CD4-positive, alpha-beta T cell treated with Interleukin-17A for 4 hours (primary cell): ENCODE measurements around the gene SLC25A25.
"Not testable (repeated sequence)": the region's sequence is repeated elsewhere in the genome, so short reads cannot be mapped to it uniquely, and the experiment has no call there.

Source experiments
- DNase-seq: peaks from one replicate; pipeline ENCODE4 v3.0.0-alpha.2; 2020; ENCODE audit warnings: mixed read lengths

The SLC25A25 gene

DNA sequence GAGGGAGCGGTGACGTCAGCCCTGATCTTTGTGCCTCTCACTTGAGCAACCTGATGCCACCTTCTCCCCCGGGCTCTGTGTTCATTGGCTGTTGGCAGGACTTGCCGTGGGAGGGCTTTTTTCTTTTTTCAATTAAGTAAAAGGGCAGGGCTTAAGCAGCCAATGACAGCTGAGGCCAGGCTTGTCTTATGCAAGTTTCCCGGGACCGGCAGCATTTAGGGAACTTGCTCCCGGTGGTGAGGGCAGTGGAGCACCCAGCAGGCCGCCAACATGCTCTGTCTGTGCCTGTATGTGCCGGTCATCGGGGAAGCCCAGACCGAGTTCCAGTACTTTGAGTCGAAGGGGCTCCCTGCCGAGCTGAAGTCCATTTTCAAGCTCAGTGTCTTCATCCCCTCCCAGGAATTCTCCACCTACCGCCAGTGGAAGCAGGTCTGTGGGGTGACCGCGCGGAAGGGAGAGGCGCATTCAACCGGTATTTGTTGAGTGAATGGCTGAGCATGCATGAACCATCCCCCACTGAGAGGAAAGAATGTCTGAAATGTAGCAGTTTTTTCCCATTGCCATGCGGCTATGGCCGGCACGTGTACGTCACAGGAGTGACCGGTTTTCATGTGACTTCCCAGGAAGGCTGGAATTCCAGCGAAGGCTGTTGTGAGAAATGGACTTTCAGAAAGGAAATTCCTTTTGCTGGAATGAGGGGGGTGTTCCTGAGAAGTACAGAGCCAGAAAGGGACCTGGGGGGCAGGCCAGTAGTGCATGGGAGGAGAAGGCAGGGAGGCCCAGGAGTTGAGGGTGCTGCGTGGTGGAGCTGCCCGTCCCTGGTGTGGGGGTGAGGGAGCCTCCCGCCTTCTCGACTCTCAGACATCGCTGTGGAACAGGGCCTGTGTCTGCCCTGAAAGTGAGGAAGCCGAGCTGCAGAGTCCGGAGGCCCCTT lies 30.5 kb downstream of the SLC25A25 start:
- peak; percentile 75 for DNase-seq

DNA sequence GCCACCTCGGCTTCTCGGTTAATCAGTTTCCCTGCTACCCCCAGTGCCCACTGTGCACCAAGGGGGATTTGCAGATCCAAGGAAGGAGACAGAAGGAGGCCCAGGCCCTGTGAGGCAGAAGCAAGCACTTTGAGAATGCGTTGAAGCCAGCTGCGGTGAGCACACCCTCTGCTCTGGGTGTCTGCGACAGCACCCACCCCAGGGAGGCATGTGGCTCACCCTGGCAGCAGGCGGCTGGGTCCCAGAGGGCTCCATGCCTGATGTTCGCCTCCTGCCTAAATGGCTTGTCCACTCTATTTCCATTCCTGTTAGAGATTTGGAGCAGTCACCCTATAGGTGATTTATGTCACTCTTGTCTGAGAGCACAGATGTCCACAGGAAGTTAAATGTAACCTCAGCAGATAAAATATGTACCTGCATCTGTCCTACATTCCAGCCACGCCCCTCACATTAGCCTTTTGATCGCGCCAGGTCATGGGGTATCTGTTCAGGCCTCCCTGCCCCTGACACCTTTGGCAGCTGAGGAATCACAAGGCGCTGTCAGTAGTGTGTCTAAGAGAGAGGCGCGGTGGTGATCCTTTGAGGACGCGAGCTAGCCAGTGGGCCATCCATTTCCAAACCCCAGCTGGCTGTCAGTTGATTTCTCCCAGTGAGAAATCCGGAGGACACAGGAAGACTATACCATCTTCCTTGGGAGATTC lies 31.3 kb downstream of the SLC25A25 start:
- DNase-seq = no peak

DNA sequence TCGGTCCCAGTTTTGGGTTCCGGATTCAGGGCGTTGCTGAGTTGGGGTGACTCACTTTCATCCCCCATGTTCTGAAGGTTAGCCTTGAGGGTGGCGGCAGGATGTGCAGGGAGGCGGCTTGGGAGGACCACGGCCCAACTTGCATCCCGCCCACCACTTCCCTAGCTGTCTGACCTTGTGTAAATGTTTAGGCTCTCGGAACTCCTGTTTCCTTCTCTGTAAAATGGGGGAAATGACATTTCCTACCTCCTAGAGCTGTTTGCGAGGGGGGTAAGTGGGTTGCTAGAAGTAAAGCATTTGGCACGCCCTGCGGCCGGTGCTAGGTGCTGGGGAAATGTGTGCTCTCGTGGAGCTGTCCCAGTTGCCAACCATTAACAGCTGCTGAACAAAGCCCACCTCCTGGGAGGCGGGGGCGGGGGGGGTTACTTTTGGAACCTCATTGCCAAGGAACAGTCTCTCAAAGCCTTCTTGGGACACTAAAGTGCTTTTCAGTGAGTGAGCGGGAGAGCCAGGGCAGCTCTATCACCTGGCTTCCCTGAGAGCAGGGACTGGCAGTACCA lies 32.0 kb downstream of the SLC25A25 start:
- DNase-seq = peak; percentile 31

DNA sequence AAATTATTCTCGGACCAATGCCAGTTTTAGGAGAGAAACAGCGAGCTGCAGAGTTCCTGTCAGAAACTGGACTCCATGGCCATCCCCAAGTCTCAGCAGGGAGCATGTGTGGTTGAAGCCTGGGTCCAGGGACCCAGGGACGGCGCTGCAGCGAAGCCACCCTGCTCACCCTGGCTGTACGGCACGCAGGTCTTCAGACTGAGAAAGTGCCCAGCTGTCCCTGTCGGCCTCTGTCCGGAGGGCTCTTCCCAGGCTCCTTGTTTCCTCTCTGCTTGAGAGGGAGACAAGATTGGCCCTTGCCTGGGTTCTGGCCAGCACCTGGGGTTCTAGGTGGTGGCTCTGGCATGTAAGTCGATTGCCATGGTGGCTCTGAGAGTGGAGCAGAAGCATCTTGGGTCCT lies 32.5 kb downstream of the SLC25A25 start:
- no peak for DNase-seq

GRCh38 chr9:128101231-128101661 lies 33.2 kb downstream of the SLC25A25 start:
- no peak for DNase-seq

DNA sequence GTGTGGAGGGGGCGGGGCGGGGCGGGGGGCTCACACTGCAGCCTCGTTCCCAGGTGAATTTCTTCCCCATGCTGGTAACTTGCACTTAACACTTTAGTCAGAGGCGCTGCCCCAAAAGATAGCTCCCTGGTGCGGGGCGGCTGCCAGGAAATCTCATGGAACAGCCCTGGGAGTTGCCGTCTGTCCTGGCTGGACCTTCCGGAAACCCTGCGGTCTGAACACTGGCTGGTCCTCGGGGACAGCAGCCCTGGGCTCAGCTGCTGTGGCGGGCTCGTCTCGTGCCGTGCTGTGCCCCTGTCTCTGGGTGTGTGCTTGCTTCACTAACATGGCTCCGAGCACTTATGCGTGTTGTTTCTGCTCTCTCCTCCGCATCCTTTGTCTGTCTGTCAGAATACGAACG lies 33.7 kb downstream of the SLC25A25 start:
- DNase-seq = no peak

GRCh38 chr9:128102196-128102595 lies 34.2 kb downstream of the SLC25A25 start:
- DNase-seq = no peak

- DNase-seq = no peak
These were observed 35.0 kb downstream of the SLC25A25 start for GRCh38 chr9:128102861-128103588.

- peak; percentile 72 for DNase-seq
These were observed 35.5 kb downstream of the SLC25A25 start for GRCh38 chr9:128103589-128103962.

GRCh38 chr9:128104171-128104618 lies 36.2 kb downstream of the SLC25A25 start:
- no peak for DNase-seq

- DNase-seq = no peak
These were observed 37.6 kb downstream of the SLC25A25 start for GRCh38 chr9:128105538-128106175.

DNA sequence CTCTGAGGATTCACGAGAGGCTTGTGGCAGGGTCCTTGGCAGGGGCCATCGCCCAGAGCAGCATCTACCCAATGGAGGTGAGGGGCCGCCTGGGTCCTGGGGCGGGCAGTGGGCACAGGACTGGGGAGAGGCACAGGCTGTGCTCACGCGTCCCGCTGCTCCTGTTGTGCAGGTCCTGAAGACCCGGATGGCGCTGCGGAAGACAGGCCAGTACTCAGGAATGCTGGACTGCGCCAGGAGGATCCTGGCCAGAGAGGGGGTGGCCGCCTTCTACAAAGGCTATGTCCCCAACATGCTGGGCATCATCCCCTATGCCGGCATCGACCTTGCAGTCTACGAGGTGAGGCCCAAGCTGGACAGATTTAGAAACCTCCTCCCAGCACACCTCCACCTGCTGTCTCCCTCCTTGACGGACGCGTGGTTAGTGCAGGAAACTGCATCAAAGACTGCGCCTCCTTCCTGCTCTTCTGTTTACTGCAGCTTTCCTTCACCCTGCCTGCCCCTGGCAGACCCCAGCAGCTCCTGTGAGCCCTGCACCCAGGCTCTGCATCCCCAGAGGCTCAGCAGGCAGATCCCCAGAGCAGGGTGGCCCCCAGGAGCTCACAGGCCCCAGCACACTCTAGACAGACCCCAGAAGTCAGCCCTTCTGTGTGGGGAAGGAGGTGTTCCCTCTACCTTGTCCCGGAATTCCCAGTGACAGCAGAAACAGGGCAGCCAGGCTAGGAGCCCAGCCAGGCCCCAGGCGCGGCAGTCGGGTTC lies 38.3 kb downstream of the SLC25A25 start:
- DNase-seq = peak; percentile 30

DNA sequence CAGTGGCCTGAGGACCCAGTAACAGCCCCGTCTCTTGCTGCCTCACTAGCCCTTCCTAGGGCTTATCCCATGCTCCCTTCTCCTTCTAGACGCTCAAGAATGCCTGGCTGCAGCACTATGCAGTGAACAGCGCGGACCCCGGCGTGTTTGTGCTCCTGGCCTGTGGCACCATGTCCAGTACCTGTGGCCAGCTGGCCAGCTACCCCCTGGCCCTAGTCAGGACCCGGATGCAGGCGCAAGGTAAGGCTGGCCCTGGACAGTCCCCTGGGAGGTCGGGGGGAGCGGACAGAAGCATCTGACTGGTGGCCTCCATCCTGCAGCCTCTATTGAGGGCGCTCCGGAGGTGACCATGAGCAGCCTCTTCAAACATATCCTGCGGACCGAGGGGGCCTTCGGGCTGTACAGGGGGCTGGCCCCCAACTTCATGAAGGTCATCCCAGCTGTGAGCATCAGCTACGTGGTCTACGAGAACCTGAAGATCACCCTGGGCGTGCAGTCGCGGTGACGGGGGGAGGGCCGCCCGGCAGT lies 39.0 kb downstream of the SLC25A25 start:
- DNase-seq = no peak

GRCh38 chr9:128107468-128108268 lies 39.6 kb downstream of the SLC25A25 start:
- no peak for DNase-seq

GRCh38 chr9:128108269-128109049 lies 40.4 kb downstream of the SLC25A25 start:
- no peak for DNase-seq

DNA sequence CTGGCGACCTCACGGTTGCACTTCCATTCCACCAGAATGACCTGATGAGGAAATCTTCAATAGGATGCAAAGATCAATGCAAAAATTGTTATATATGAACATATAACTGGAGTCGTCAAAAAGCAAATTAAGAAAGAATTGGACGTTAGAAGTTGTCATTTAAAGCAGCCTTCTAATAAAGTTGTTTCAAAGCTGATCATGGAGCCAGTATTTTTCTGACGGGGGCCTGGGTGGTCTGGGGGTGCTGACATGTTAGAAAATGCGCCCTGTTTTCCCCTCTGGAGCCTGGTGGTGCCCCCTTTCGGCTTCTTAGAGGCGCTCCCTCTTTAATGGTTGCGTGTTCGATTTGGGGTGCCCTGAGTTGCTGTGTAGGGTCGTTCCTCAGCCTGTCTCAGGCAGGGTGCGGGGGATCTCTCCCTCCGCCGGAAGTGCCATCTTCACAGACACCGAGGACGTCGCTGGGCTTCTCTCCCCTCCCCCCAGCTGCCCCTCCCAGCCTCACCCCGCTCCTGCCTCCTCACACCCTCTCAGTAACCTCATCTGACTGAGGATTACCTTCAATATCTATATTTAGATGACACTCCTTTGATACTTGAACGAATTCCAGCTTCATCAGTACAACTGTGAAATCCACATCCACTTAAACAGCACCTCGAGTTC lies 41.1 kb downstream of the SLC25A25 start:
- DNase-seq = no peak

DNA sequence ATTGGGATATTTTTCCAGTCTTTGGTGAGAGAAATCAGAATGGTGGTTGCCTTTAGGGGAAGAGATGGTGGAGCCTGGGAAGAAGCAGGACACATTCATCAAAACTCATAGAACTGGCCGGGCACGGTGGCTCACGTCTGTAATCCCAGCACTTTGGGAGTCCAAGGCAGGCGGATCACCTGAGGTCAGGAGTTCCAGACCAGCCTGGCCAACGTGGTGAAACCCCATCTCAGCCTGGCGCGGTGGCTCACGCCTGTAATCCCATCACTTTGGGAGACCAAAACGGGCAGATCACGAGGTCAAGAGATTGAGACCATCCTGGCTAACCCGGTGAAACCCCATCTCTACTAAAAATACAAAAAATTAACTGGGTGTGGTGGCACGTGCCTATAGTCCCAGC lies 43.7 kb downstream of the SLC25A25 start:
- DNase-seq = not testable (repeated sequence)

DNA sequence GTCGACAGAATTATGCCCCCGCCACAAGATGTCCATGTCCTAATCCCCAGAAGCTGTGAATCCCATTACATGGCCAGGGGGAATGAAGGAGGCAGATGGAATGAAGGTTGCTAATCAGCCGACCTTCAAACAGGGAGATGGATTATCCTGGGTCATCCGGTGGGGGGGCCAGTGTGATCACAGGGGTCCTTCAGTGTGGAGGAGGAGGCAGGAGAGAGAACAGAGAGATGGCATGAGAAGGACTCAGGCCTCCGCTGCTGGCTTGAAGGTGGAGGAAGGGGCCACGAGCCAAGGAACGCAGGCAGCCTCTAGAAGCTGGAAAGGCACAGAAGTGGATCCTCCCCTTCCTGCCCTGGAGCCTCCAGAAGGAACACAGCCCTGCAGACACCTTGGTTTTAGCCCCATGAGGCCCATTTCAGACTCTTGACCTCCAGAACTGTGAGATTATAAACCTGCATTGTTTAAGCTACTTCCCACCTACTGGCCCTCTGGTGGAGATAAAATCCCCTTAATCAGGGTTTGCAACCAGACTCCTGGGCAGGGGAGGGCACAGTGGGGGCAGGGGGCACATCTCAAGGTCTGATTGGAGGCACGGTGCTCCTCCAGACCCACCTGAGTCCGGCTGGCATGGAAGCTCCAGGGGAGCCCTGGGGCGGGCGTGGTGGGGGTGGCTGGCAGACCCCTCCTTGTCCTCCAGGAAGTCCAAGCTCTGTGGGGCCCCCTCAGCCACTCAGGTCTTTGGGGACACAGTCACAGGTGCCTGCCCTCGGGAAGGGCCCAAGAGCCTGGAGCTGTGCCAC lies 45.7 kb downstream of the SLC25A25 start:
- no peak for DNase-seq
